ENCODE measurements around the gene KCNIP4.

GRCh38 chr4:21826071-21826470, 122.5 kb downstream of the KCNIP4 start:
- TF ChIP-seq SP1 (IDR thresholded peaks at IDR 0.05; ENCODE audit: low read depth, low read length) (no peak), POLR2AphosphoS5 (IDR thresholded peaks at IDR 0.05; ENCODE audit: low read depth, low read length) (no peak), CTCF (IDR thresholded peaks at IDR 0.05; ENCODE audit: control extremely low read depth in 1 of 3, insufficient read depth in 1 of 3, low read depth in 1 of 3, low read length in 3 of 3) (no peak), JUND (IDR thresholded peaks at IDR 0.05; ENCODE audit: low read length) (no peak), EZH2 (IDR thresholded peaks at IDR 0.05; ENCODE audit: low read depth, low read length, severe bottlenecking) (no peak), USF2 (IDR thresholded peaks at IDR 0.05; ENCODE audit: low read length) (no peak), SUZ12 (IDR thresholded peaks at IDR 0.05; ENCODE audit: low read length) (no peak), RFX5 (IDR thresholded peaks at IDR 0.05; ENCODE audit: borderline replicate concordance, low read depth, low read length) (no peak)
- TF ChIP-seq, protein P1, sequence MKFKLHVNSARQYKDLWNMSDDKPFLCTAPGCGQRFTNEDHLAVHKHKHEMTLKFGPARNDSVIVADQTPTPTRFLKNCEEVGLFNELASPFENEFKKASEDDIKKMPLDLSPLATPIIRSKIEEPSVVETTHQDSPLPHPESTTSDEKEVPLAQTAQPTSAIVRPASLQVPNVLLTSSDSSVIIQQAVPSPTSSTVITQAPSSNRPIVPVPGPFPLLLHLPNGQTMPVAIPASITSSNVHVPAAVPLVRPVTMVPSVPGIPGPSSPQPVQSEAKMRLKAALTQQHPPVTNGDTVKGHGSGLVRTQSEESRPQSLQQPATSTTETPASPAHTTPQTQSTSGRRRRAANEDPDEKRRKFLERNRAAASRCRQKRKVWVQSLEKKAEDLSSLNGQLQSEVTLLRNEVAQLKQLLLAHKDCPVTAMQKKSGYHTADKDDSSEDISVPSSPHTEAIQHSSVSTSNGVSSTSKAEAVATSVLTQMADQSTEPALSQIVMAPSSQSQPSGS (IDR thresholded peaks at IDR 0.05; ENCODE audit: low read length), result no peak

Data from H1 (cell line).